Measurements from ENCODE around the gene SPIRE1.
A peak's percentile ranks its signal among the peaks of the same experiment; 100 is the strongest.
"Not testable (repeated sequence)": the region's sequence is repeated elsewhere in the genome, so short reads cannot be mapped to it uniquely, and the experiment has no call there.

The SPIRE1 gene

GRCh38 chr18:12552879-12553242 lies 105.0 kb downstream of the SPIRE1 start:
- no peak for DNase-seq (ENCODE audit: low spot score)

- not testable (repeated sequence) for DNase-seq (ENCODE audit: low spot score)
Measured at GRCh38 chr18:12551943-12552878, 105.7 kb downstream of the SPIRE1 start.

- not testable (repeated sequence) for DNase-seq (ENCODE audit: low spot score)
Measured at GRCh38 chr18:12551466-12551865, 106.4 kb downstream of the SPIRE1 start.

GRCh38 chr18:12543697-12544096 lies 114.2 kb downstream of the SPIRE1 start:
- no peak for DNase-seq (ENCODE audit: low spot score)

- no peak for DNase-seq (ENCODE audit: low spot score)
Measured at GRCh38 chr18:12540751-12541150, 117.2 kb downstream of the SPIRE1 start.

DNA sequence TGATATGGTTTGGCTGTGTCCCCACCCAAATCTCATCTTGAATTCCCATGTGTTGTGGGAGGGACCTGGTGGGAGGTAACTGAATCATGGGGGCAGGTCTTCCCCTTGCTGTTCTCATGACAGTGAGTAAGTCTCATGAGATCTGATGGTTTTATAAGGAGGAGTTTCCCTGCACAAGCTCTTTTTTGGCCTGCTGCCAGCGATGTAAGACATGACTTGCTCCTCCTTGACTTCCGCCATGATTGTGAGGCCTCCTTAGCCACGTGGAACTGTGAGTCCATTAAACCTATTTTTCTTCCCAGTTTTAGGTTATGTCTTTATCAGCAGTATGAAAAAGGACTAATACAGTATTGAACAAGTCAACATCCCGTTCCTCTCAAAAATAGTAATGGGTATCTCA lies 118.7 kb downstream of the SPIRE1 start:
- DNase-seq (ENCODE audit: low spot score) = not testable (repeated sequence)

DNA sequence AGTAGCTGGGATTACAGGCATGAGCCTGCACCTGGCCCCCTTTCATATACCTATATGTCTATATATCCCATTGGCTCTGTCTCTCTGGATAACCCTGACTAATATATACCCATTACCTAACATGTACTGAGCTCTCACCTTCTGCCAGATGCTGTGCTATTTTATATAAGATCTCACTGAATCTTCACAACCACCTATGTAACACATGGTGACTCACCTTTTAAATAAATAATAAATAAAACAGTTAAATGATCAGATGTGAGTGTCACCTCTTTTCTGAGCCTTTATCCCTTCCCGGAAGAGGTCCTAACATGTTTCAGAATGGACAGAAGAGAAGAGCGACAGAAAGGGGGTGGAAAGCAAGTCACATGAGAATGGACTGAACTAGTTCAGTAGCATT lies 123.1 kb downstream of the SPIRE1 start:
- no peak for DNase-seq (ENCODE audit: low spot score)

GRCh38 chr18:12532661-12533060 lies 125.2 kb downstream of the SPIRE1 start:
- no peak for DNase-seq (ENCODE audit: low spot score)

DNA sequence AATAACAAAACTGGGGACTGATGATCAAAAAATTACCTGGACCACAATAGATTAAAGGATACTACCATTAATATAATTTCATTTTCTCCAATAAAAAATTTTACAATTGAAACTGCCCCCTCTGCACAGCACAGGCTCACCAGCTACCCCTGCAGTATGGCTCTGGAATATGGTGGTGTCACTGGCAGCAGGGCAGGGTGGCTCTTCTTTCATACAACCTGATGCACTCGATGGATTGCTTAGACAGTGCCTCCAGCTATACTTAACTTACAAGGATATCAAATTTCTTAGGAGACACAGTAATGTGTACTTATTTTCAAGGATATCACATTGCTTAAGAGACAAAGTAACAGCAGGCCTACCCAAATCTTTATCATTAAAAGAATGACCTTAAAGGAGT lies 126.2 kb downstream of the SPIRE1 start:
- DNase-seq (ENCODE audit: low spot score) = no peak

- peak; percentile 40 for DNase-seq (ENCODE audit: low spot score)
Measured at GRCh38 chr18:12520442-12520992, 137.4 kb downstream of the SPIRE1 start.

DNA sequence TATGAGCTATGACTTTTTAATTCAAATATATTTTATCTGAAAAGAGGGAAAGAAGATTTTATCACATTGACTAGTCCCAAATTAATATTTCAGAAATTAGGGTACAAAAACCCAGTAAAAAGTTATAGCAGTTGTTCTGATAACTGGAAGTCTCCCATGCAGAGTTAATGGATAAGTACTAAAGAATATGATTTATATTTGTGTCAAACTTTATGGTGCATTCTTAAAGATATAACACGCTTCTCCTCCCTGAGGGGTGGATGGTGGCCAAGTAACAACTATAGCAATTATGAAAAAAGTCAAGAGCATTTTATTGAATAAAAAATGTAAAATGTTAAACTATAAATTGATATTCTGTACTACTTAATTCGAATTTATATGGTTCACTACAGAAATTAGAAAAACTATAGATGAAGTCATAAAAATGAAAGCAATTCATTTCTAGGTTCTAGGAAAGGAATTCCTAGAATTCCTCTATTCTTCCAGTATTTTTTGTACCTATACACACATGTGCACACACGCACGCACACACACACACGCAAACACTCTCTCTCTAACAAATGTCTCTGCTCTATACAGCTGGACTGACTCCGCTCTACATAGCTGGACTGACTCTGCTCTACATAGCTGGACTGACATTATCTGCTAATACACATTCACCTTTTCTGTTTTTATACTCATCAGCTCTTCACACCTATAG lies 138.9 kb downstream of the SPIRE1 start:
- DNase-seq (ENCODE audit: low spot score) = no peak

GRCh38 chr18:12518326-12518725 lies 139.6 kb downstream of the SPIRE1 start:
- no peak for DNase-seq (ENCODE audit: low spot score)

- no peak for DNase-seq (ENCODE audit: low spot score)
Measured at GRCh38 chr18:12517142-12517825, 140.6 kb downstream of the SPIRE1 start.

DNA sequence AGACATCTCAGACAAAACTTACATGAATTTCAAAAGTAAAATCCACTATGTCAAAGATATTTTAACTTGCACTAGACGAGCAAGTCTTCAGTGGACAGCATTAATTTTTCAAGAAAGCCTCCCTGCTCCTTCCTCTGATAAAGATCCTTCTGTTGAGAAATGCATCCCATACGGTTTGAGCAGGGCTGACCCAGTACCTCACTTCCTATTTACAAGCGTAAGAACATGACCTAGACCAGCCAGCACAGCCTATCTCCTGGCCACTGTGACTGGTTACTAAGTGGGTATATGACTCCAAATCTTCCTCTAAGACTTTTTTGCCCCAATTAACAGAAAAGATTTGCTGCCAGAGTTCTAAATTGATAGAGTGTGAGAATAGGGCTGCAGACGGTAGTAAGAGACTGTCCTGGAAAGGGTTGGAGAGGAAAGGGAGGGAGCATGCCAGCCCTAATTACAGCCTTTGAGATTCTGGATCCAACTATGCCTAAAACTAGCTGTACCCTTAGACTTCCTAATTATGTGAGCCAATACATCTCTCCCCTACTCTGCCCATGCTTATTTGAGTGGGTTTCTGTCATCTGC lies 141.8 kb downstream of the SPIRE1 start:
- no peak for DNase-seq (ENCODE audit: low spot score)

GRCh38 chr18:12515550-12515949 lies 142.4 kb downstream of the SPIRE1 start:
- DNase-seq (ENCODE audit: low spot score) = no peak

- DNase-seq (ENCODE audit: low spot score) = no peak
Measured at GRCh38 chr18:12507007-12507406, 150.9 kb downstream of the SPIRE1 start.

- no peak for DNase-seq (ENCODE audit: low spot score)
Measured at GRCh38 chr18:12500986-12501385, 156.9 kb downstream of the SPIRE1 start.

DNA sequence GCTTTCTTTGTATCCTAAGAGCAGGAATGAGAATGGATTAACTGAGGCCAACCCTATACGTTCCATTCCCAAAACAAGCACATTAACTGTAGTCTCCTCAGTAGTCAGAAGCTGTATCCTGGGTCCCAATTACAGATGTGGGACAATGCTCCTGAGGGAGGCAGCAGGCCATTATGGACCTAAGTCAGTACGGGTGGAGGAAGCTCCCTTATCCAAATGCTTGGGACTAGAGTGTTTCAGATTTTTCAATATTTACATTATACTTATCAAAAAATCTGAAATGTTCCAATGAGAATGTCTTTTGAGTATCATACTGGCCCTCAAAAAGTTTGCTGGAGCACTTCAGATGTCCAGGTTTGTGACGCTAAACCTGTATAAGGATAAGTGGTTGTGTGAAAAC lies 160.1 kb downstream of the SPIRE1 start:
- DNase-seq (ENCODE audit: low spot score) = no peak

DNA sequence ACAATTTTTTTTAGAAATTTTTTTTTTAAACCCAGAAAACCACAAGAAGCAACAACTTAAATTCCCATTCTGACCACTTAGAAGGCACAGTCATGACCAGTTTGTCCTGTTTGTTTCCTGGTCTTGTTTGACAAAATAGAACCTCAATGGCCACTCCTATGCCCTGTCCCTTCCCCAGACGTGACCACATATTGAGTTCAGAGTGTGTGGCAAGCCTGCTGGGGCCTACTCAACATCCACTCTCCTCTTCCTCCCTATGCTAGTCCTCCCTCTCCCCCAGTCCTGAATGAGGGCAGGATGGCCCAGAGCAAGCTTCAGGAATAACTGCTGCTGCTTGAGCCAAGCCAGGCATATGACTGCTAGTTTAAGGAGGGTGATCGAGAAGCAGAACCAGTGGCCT lies 160.6 kb downstream of the SPIRE1 start:
- DNase-seq (ENCODE audit: low spot score) = no peak

DNA sequence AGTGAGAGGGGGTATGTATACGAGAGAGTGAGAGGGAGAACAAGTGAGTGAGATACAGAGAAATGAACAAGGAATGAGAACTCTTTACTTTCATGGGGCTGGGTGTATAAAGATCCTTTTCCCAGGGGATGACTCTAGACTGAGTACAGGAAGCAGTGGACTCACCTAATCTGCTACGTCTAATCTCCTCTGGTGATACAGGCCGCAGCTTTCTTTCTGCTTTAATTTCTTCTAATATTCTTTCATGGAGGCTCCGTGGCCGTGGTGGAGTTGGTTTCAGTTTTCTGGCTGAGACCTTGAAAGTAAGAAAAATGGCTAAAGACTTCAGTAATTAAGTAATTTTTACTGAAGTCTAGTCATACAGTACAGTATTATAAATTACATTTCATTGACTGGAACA lies 165.0 kb downstream of the SPIRE1 start:
- no peak for DNase-seq (ENCODE audit: low spot score)

- no peak for DNase-seq (ENCODE audit: low spot score)
Measured at GRCh38 chr18:12491611-12492435, 166.1 kb downstream of the SPIRE1 start.
